ENCODE results near the gene SPPL2B.
"Not testable (repeated sequence)": the region's sequence is repeated elsewhere in the genome, so short reads cannot be mapped to it uniquely, and the experiment has no call there.

The SPPL2B gene

DNA sequence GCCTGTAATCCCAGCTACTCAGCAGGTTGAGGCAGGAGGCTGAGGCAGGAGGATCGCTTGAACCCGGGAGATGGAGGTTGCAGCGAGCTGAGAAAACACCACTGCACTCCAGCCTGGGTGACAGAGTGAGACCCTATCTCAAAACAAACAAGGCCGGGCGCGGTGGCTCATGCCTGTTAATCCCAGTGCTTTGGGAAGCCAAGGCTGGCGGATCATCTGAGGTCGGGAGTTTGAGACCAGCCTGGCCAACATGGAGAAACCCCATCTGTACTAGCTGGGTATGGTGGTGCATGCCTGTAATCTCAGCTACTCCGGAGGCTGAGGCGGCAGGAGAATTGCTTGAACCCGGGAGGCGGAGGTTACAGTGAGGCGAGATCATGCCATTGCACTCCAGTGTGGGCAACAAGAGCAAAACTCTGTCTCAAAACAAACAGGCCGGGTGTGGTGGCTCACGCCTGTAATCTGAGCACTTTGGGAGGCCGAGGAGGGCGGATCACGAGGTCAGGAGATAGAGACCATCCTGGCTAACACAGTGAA lies 66.9 kb downstream of the SPPL2B start:
- not testable (repeated sequence) for H3K27ac ChIP-seq (ENCODE audit: low read depth, low read length); H3K4me3 ChIP-seq (ENCODE audit: low read length)

DNA sequence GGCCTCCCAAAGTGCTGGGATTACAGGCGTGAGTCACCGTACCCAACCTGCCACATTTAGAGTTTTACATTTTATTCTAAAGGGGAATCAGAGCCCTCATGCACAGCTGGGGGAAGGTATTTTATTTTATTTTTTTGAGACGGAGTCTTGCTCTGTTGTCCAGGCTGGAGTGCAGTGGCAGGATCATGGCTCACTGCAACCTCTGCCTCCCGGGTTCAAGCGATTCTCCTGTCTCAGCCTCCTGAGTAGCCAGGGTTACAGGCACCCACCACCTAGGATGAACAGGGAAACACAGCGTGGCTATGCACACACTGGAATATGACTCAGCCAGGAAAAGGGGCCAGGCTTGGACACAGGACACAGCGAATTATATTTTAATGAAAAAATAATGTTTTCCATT lies 68.7 kb downstream of the SPPL2B start:
- H3K4me1 ChIP-seq (ENCODE audit: control insufficient read depth, insufficient read depth, low read length); H3K36me3 ChIP-seq (ENCODE audit: control insufficient read depth, insufficient read depth, low read length); H3K4me3 ChIP-seq (ENCODE audit: low read length); H3K27ac ChIP-seq (ENCODE audit: low read depth, low read length); H3K27me3 ChIP-seq (ENCODE audit: control insufficient read depth, insufficient read depth, low read length); H3K9ac ChIP-seq (ENCODE audit: low read length): not testable (repeated sequence)

More for the DNA sequence above, 66.9 kb downstream of the SPPL2B start:
- H3K9ac ChIP-seq (ENCODE audit: low read length); H3K27me3 ChIP-seq (ENCODE audit: control insufficient read depth, insufficient read depth, low read length); H3K4me1 ChIP-seq (ENCODE audit: control insufficient read depth, insufficient read depth, low read length); H3K36me3 ChIP-seq (ENCODE audit: control insufficient read depth, insufficient read depth, low read length): not testable (repeated sequence)

DNA sequence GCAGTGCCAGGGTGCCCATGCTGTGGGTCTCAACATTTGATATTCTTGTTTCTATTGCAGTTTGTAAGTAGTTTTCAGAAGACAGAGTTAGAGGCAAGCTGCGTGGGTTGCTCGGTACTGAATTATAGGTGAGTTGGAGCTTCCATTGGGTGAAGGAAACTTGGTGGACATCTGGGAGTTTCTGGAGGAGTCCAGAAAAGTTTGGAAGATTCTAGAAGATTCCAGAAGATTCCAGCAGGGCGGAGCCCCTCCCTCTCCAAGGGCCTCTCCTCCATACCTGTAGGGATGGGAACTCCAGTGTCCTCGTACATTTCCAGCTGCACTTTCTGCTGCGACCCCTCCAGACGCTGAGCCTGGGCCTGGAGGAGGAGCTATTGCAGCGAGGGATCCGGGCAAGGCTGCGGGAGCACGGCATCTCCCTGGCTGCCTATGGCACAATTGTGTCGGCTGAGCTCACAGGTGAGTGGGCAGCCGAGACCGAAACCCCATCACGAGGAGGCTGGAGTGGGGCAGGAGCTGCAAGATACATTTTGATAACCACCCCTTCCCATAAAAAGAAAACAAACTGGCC lies 70.3 kb downstream of the SPPL2B start:
- Histone ChIP-seq H3K9ac (ENCODE audit: low read length) (no peak overlapping the region), H3K27ac (ENCODE audit: low read depth, low read length) (no peak overlapping the region), H3K4me3 (ENCODE audit: low read length) (no peak overlapping the region), H3K4me1 (ENCODE audit: control insufficient read depth, insufficient read depth, low read length) (no peaks in the 10 kb centered on the region), H3K27me3 (ENCODE audit: control insufficient read depth, insufficient read depth, low read length) (peaks cover 3% of the 10 kb centered on the region), H3K36me3 (ENCODE audit: control insufficient read depth, insufficient read depth, low read length) (no peaks in the 10 kb centered on the region)

DNA sequence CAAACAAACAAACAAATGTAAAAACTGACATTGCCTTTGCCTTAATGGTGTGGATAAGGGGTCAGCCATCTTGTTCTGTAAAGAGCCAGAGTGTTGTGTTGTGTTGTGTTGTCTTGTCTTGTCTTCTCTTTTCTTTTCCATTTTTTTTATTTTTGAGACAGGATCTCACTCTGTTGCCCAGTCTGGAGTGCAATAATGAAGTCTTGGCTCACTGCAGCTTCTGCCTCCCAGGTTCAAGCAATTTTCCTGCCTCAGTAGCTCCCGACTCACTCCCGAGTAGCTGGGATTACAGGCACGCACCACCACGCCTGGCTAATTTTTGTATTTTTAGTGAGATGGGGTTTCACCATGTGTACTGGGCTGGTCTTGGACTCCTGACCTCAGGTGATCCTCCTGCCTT lies 71.1 kb downstream of the SPPL2B start:
- Histone ChIP-seq H3K9ac (ENCODE audit: low read length) (no peak overlapping the region), H3K36me3 (ENCODE audit: control insufficient read depth, insufficient read depth, low read length) (no peaks in the 10 kb centered on the region), H3K4me3 (ENCODE audit: low read length) (no peak overlapping the region), H3K4me1 (ENCODE audit: control insufficient read depth, insufficient read depth, low read length) (no peaks in the 10 kb centered on the region), H3K27me3 (ENCODE audit: control insufficient read depth, insufficient read depth, low read length) (peaks cover 3% of the 10 kb centered on the region), H3K27ac (ENCODE audit: low read depth, low read length) (no peak overlapping the region)

Data from rectal smooth muscle tissue (tissue), 1 donor.